ENCODE measurements around the gene PDLIM4.

Gene PDLIM4

GRCh38 chr5:132227485-132228240 is 29.8 kb upstream of the PDLIM4 start, which contains the start of gene P4HA2:
TSS of gene P4HA2 (minus strand) at chr5:132227853. CDS start at chr5:132218626, 9,227 bp downstream.
- peak; percentile 69 for DNase-seq (ENCODE audit: low spot score)

- no peak for DNase-seq (ENCODE audit: low spot score)
These were observed 29.1 kb upstream of the PDLIM4 start for GRCh38 chr5:132228241-132229035.

- no peak for DNase-seq (ENCODE audit: low spot score)
These were observed 28.3 kb upstream of the PDLIM4 start for GRCh38 chr5:132229236-132229635.

GRCh38 chr5:132230871-132231270 is 26.6 kb upstream of the PDLIM4 start:
- no peak for DNase-seq (ENCODE audit: low spot score)

- DNase-seq (ENCODE audit: low spot score), result no peak
These were observed 25.0 kb upstream of the PDLIM4 start for GRCh38 chr5:132232465-132232864.

GRCh38 chr5:132233081-132233480 is 24.4 kb upstream of the PDLIM4 start:
- DNase-seq (ENCODE audit: low spot score), result no peak

GRCh38 chr5:132233811-132234683 is 23.4 kb upstream of the PDLIM4 start:
- DNase-seq (ENCODE audit: low spot score), result no peak

GRCh38 chr5:132234684-132235062 is 22.8 kb upstream of the PDLIM4 start:
- no peak for DNase-seq (ENCODE audit: low spot score)

- DNase-seq (ENCODE audit: low spot score), result no peak
These were observed 22.2 kb upstream of the PDLIM4 start for GRCh38 chr5:132235340-132235739.

GRCh38 chr5:132237141-132237540 is 20.4 kb upstream of the PDLIM4 start:
- no peak for DNase-seq (ENCODE audit: low spot score)

GRCh38 chr5:132237670-132238069 is 19.8 kb upstream of the PDLIM4 start:
- DNase-seq (ENCODE audit: low spot score), result no peak

GRCh38 chr5:132238169-132238744 is 19.2 kb upstream of the PDLIM4 start:
- peak; percentile 74 for DNase-seq (ENCODE audit: low spot score)

- no peak for DNase-seq (ENCODE audit: low spot score)
These were observed 18.5 kb upstream of the PDLIM4 start for GRCh38 chr5:132238901-132239500.

GRCh38 chr5:132239776-132240175 is 17.7 kb upstream of the PDLIM4 start:
- no peak for DNase-seq (ENCODE audit: low spot score)

GRCh38 chr5:132243366-132243977 is 14.0 kb upstream of the PDLIM4 start:
- DNase-seq (ENCODE audit: low spot score), result no peak

GRCh38 chr5:132245593-132245992 is 11.9 kb upstream of the PDLIM4 start:
- no peak for DNase-seq (ENCODE audit: low spot score)

GRCh38 chr5:132246806-132247205 is 10.7 kb upstream of the PDLIM4 start:
- DNase-seq (ENCODE audit: low spot score), result no peak

- DNase-seq (ENCODE audit: low spot score), result peak; percentile 56
These were observed 6.9 kb upstream of the PDLIM4 start for GRCh38 chr5:132250547-132250946.

- DNase-seq (ENCODE audit: low spot score), result no peak
These were observed 6.2 kb upstream of the PDLIM4 start for GRCh38 chr5:132251220-132251725.

GRCh38 chr5:132253008-132253441 is 4.5 kb upstream of the PDLIM4 start:
- DNase-seq (ENCODE audit: low spot score), result no peak

Measured in cerebellar cortex (tissue), 1 donor.